ENCODE results near the gene GFOD1.
"Not testable (repeated sequence)": the region's sequence is repeated elsewhere in the genome, so short reads cannot be mapped to it uniquely, and the experiment has no call there.

The GFOD1 gene

DNA sequence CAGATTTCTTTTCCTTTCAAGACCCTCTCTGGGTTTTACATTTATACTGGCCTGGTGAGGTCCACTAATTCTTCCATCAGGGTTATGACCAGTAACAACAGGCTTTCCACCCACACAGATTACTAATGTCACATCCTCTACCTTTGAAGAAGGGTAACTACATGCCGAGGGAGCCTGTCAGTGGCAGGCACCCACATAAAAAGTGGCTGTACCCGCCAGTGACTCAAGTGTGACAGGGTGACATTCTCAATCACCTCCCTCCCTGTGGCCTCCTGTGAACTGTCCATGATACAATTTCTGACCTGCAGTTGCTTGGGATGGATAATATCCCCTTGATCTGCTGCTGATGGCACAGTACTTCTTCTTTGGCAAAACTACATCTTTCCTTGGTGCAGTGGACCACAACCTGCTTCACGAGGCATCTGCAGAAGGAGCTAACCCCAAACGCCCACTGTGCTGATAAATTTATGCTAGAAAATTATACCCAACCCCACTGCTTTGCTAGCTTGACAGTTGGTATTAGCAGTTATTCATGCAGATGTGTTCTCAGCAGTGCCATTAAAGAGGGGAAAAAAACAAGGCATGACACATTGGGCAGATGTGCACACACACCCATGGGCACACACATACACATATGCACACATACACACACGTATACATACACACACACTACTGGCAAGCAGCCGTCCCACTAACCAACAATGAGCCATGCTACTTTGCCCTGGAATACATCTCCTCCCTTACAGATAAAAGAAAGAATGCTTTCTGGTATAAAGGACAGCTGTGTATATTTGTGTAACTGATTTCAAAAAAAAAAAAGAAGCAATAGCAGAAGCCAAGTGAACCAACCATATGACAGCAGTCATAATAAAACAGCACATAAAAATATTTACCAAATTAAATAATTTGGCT lies 20.8 kb downstream of the GFOD1 start:
- no peak for FAIRE-seq

GRCh38 chr6:13465734-13466133 lies 21.7 kb downstream of the GFOD1 start:
- no peak for FAIRE-seq
- no peak for DNase-seq (ENCODE audit: low spot score)

More for the DNA sequence above, 20.8 kb downstream of the GFOD1 start:
- no peak for DNase-seq (ENCODE audit: low spot score)

DNA sequence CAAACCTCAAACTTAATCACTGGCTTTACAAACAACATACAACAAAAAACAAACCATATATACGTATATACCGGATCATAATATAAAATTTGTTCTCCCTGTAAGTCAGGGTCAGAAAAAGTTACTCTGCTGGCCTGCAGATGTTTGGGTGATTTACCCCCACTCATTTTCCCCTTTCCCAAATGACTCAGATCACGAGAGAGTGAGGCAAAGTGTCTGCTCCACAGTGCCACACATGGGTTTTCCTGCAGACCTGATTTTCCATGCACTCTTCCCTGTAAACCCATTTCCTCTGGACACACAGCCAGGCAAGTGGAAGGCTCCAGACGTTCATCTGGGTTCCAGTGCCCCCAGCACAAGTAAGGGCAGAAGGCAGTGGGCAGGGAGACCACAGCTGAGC lies 23.5 kb downstream of the GFOD1 start:
- DNase-seq (ENCODE audit: low spot score) (no peak), FAIRE-seq (no peak)

DNA sequence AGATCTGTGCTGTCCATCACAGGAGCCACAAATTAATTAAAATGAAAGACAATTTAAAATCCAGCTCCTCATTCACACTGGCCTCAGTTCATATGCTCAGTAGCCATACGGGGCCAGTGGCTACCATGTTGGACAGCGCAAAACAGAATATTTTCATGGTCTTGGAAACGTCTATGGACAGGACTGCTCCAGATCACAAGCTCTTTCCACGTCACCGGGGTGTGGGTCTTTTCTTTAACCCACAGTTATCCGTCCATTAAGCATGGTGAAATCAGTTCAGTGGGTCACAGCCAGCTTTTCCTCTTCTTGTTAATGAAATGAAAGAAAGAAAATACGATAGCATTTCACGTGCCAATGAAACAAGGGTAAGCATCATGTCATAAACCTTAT lies 24.1 kb downstream of the GFOD1 start:
- FAIRE-seq (no peak), DNase-seq (ENCODE audit: low spot score) (no peak)

DNA sequence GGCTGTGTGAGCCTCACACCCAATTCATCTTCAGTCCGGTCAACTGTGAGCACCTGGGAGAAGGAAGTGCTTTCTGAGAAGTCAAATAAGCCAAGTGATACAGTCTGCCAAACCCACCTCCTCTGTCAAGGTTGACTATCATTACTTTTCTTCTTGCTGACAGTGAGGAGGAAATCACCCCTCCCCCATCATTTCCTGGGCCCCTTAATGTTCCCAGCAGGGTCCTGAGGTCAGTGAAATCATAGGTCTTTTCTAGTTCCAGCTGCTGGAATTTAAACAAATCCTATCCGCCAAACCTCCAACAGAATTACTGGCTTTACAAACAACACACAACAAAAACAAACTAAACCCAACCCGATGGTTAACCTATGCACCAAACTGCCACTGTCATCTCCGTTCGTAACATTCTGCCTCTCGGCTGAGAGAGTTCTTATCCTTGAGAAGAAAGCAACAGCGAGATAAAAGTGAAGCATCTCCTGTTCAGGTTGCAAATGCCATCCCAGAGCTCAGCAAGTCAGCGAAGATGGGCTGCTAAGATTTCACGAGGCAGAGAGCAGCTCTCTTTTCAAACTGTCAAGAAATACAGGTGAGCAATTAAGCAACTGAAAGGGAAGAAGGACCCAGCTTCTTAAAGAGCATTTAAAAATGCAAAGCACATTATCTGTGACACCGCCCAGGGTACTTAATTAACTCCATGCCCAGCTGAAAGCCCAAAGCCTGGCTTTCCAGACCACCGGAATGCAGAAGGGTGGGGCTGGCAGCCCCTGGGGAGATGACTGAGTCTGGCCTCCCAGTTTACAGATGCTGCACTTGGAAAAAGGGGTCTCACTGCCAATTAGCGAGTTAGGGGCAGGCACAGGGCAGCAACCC lies 24.7 kb downstream of the GFOD1 start:
- no peak for DNase-seq (ENCODE audit: low spot score)
- no peak for FAIRE-seq

GRCh38 chr6:13461805-13462204 lies 25.6 kb downstream of the GFOD1 start:
- DNase-seq (ENCODE audit: low spot score) (no peak), FAIRE-seq (no peak)

DNA sequence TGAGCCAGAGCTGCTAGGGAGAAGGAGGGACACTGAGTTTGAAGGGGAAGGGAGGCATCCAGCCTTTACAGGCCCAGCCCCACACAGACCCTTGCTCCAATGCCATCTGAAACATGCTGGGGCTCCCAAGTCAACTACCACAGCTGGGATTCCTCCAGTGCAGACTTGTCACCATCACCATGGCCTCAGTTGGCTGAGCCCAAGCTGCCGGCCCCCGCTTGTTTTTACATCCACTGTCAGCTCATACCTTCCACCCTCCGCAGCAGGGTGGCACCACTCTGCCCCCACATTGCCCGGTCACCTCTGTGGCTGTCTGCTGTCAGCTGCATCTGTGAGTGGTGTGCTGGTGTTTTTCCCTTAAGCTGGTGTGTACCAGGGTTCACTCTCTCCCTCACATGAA lies 26.1 kb downstream of the GFOD1 start:
- DNase-seq (ENCODE audit: low spot score) (no peak), FAIRE-seq (no peak)

- not testable (repeated sequence) for FAIRE-seq; DNase-seq (ENCODE audit: low spot score)
Observed at GRCh38 chr6:13460289-13460688, 27.1 kb downstream of the GFOD1 start.

DNA sequence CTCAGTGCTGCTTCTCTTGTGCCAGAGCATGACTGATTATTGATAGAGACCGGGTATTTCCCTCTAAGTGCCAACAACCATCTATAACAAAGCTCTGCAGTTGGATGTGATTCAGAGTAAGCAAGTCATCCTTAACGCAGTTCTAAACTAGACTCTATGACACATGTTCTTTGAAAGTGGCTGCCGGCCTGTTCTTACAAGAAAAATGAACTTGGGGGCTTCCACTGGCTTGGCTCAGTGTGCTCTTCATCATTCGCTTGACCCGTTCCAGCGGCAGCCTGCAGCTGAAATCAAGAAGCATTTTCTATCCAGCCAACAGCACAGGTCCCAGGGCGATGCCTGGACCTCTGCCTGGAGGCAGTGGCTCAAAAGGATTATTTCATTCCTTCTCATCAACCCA lies 29.8 kb downstream of the GFOD1 start:
- DNase-seq (ENCODE audit: low spot score) (no peak), FAIRE-seq (no peak)

DNA sequence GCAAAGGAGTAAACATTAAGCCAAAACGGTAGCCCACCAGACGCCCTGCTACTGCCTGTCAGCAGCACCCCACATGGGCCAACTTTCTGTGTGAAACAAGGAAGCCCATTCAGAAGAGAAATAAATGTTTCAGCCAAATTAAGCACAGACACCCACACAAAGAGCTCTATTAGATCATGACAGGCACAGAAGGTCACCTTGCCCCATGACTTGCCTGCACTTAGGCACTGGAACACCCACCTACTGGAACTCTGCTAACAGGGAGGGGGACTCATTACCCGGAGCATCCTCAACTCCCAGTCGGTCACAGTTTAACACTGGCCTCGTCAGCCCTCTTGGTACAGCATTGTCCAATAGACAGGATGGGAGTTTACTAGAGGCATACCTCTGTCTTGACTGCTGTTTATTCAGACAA lies 31.8 kb downstream of the GFOD1 start:
- FAIRE-seq (no peak), DNase-seq (ENCODE audit: low spot score) (no peak)

DNA sequence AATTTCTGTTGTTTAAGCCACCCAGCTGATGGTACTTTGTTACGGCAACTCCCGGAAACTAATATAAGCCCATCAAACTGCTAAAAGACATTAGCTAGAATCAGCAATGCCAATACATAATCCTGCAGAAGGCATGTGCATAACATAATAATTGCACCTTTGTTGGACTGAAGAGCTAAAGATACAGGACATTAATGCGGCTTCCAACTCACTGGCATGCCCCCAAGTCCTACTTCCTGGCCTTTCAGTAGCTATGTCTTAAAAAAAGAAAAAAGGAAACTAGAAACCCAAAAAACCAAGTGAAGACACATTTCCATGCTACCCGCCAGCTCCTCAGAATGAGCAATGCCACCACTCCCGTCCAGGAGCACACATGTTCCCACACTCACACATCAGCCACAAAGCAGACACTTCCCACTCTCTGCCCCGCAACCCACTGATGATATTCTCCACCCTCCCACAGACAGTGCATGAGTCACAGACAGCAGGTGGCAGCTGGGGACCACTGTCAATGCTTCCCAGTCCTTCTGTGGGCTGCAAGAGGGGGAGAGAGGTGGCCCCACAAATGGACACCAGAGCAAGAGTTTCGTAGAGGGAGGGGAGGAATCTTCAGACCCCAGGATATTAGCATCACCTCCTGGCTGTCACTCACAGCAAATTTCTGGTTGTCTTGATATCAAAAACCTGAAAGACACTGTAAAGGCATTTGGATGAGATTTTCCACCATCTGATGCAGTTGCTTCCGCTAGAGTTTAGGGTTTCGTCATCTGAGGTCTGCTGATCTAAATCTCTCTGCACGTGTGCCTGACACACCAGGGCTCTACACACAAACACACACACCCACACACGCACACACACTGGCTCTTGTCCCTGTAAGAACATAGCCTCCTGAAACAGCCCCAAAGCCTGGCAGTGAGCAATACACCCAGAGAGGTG lies 32.8 kb downstream of the GFOD1 start:
- FAIRE-seq = no peak

GRCh38 chr6:13453771-13454251 lies 33.6 kb downstream of the GFOD1 start:
- FAIRE-seq = no peak

More for the DNA sequence above, 32.8 kb downstream of the GFOD1 start:
- DNase-seq (ENCODE audit: low spot score) = no peak

GRCh38 chr6:13453153-13453552 lies 34.2 kb downstream of the GFOD1 start:
- FAIRE-seq (no peak), DNase-seq (ENCODE audit: low spot score) (no peak)

More at GRCh38 chr6:13453771-13454251, 33.6 kb downstream of the GFOD1 start:
- DNase-seq (ENCODE audit: low spot score) = peak; percentile 25

- DNase-seq (ENCODE audit: low spot score) = no peak
- FAIRE-seq = no peak
Observed at GRCh38 chr6:13452346-13453117, 34.9 kb downstream of the GFOD1 start.

- no peak for FAIRE-seq
Observed at GRCh38 chr6:13451181-13451895, 36.1 kb downstream of the GFOD1 start.

GRCh38 chr6:13450628-13451027 lies 36.8 kb downstream of the GFOD1 start:
- FAIRE-seq (no peak), DNase-seq (ENCODE audit: low spot score) (no peak)

More at GRCh38 chr6:13451181-13451895, 36.1 kb downstream of the GFOD1 start:
- DNase-seq (ENCODE audit: low spot score) = no peak

DNA sequence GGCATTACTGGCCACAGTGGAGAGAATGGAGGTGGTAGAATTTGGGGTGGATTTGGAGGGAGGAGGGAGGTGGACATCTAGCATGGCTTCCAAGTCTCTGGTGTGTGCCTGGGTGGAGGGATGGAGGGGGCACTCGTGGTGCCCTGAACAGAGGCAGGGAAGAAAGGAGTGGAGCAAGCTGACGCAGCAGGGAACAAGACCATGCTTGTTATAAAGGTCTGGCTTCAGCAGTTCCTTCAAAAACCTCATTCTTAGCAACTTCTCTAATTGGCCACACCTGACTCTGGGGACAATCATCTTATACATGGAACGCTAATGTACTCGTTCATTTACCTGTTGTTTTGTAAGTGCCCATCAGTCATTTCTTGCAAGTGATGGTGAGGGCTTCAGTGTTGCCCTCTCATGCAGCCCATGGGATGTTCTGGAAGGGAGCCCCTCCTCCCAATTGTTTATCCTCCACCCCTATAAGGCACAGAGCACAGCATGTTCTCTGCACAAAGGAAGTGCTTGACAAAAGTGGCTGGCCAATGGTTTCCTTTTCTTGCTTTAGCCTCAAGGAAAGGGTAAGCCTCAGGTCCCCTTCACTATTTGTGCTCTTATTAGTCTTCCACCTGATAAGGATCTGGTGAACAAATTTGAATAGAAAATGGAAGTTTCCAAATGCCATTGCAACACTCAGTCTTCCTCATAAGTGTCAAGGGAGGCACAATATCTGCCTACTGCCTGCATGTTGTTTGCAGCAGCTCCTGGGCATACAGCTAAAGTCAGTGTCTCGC lies 39.3 kb downstream of the GFOD1 start:
- no peak for FAIRE-seq

GRCh38 chr6:13446381-13446780 lies 41.0 kb downstream of the GFOD1 start:
- no peak for FAIRE-seq
- DNase-seq (ENCODE audit: low spot score) = no peak

More for the DNA sequence above, 39.3 kb downstream of the GFOD1 start:
- no peak for DNase-seq (ENCODE audit: low spot score)

DNA sequence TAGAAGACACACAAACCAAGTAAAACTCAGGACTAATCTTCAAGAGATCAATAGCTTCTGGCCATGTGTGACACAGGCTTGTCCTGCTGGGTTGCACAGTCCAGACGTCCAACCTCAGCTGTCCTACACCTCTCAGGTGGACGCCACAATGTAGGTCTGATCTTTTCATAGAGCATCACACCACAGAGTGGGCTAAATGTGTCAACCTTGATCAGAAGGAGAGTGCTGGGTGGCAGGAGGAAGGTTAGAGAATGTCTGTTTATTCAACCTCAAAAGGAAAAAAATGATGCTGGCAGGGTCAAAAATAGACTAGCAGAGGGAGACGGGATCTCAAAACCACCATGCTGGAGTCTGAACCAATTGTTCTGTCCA lies 41.7 kb downstream of the GFOD1 start:
- no peak for DNase-seq (ENCODE audit: low spot score)
- no peak for FAIRE-seq
